ENCODE data around the gene BMAL1.

BMAL1 gene

DNA sequence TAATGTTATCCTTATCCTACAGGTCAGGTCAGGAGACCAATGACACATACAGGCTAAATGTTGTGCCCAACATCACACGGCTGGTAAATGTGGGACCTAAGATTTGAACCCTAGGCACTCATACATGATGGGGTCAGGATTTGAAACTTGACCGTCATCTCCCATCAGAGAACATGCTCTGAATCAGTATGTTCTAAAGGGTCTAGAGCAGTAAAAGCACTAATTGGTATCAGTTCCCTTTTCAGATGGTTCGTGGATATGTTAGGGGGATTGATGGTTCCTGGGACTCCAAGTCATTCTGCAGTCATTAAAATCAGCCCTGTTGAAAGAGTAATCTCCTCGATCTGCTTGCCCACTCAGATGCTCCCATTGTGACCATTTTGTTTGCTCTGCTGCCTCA is 65.5 kb downstream of the BMAL1 start:
- DNase-seq (ENCODE audit: low spot score), result peak; percentile 37
- TF ChIP-seq CTCF (IDR thresholded peaks at IDR 0.05; ENCODE audit: extremely low read depth, insufficient read depth, missing control alignments), result no peak
- in situ Hi-C loops (cut with MboI; ENCODE audit: low pct_unique_long_range_greater_than_20kb, low sequenced_read_pairs, unreplicated experiment), result loop anchor here (25.0 kb wide), 2 partner anchors 106 to 381 kb away; no protein-coding TSS in a partner anchor

- DNase-seq (ENCODE audit: low spot score), result peak; percentile 64
- in situ Hi-C loops (cut with MboI; ENCODE audit: low pct_unique_long_range_greater_than_20kb, low sequenced_read_pairs, unreplicated experiment), result loop anchor here (25.0 kb wide), 2 partner anchors 107 to 382 kb away; no protein-coding TSS in a partner anchor
- peak; percentile 79 for TF ChIP-seq CTCF (IDR thresholded peaks at IDR 0.05; ENCODE audit: extremely low read depth, insufficient read depth, missing control alignments)
Observed at GRCh38 chr11:13343931-13344717, 66.5 kb downstream of the BMAL1 start.

DNA sequence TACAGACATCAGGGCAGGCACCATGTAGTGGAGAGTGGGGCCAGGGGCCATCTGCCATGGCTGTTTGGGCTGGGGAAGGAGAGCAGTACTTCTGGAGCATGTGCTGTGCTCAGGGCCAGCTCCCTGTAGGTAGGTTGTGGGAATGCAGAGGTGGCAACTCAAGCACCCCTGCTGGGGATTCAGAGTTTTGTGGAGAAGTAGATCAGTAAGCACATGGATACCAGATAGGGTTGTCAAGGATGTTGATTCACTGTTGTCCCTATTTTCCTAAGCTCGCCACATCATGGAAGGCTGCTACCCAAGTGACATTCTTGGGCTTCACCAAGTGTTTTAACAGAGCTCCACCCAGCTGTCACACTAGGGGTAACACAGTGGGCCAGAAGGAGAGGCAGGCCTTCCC is 67.2 kb downstream of the BMAL1 start:
- no peak for TF ChIP-seq CTCF (IDR thresholded peaks at IDR 0.05; ENCODE audit: extremely low read depth, insufficient read depth, missing control alignments)
- in situ Hi-C loops (cut with MboI; ENCODE audit: low pct_unique_long_range_greater_than_20kb, low sequenced_read_pairs, unreplicated experiment), result loop anchor here (25.0 kb wide), 2 partner anchors 108 to 383 kb away; no protein-coding TSS in a partner anchor
- DNase-seq (ENCODE audit: low spot score), result no peak

GRCh38 chr11:13346470-13346869 is 68.9 kb downstream of the BMAL1 start:
- TF ChIP-seq CTCF (IDR thresholded peaks at IDR 0.05; ENCODE audit: extremely low read depth, insufficient read depth, missing control alignments), result no peak
- in situ Hi-C loops (cut with MboI; ENCODE audit: low pct_unique_long_range_greater_than_20kb, low sequenced_read_pairs, unreplicated experiment), result loop anchor here (25.0 kb wide), 2 partner anchors 109 to 384 kb away; no protein-coding TSS in a partner anchor
- DNase-seq (ENCODE audit: low spot score), result no peak

GRCh38 chr11:13347901-13348300 is 70.3 kb downstream of the BMAL1 start:
- in situ Hi-C loops (cut with MboI; ENCODE audit: low pct_unique_long_range_greater_than_20kb, low sequenced_read_pairs, unreplicated experiment), result loop anchor here (25.0 kb wide), 2 partner anchors 111 to 386 kb away; no protein-coding TSS in a partner anchor
- DNase-seq (ENCODE audit: low spot score), result no peak
- TF ChIP-seq CTCF (IDR thresholded peaks at IDR 0.05; ENCODE audit: extremely low read depth, insufficient read depth, missing control alignments), result no peak

GRCh38 chr11:13348305-13348704 is 70.7 kb downstream of the BMAL1 start:
- TF ChIP-seq CTCF (IDR thresholded peaks at IDR 0.05; ENCODE audit: extremely low read depth, insufficient read depth, missing control alignments), result no peak
- no peak for DNase-seq (ENCODE audit: low spot score)
- in situ Hi-C loops (cut with MboI; ENCODE audit: low pct_unique_long_range_greater_than_20kb, low sequenced_read_pairs, unreplicated experiment), result loop anchor here (25.0 kb wide), 2 partner anchors 111 to 386 kb away; no protein-coding TSS in a partner anchor
